Measurements from ENCODE around the gene ZNF236.

DNA sequence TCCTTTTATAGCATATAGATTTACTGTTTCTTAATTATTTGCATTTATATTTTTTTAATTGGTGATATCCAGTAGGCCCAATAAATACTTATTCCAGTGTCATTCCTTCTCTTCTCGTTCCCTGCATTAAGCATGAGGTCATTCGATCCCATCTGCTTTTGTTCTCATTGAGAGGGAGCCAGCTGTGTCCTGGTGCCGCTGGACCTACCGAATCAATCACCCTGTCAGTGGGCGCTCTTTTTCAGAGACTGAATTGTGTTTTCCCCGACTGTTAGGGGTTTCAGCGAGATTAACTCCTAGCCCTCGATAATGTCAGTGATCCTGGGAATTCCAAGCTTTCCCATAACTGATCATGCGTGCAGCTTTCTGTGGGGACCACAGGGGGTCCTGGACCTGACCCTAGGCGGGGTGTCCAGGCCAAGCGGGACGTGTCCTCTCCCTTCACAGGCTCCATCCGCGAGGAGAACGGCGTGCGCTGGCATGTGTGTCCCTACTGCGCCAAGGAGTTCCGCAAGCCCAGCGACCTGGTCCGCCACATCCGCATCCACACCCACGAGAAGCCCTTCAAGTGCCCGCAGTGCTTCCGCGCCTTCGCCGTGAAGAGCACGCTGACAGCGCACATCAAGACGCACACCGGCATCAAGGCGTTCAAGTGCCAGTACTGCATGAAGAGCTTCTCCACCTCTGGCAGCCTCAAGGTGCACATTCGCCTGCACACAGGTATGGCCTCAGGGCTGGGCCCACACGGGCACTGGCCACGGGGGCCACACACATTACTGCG is 72.4 kb downstream of the ZNF236 start:
- TF ChIP-seq, protein P1, sequence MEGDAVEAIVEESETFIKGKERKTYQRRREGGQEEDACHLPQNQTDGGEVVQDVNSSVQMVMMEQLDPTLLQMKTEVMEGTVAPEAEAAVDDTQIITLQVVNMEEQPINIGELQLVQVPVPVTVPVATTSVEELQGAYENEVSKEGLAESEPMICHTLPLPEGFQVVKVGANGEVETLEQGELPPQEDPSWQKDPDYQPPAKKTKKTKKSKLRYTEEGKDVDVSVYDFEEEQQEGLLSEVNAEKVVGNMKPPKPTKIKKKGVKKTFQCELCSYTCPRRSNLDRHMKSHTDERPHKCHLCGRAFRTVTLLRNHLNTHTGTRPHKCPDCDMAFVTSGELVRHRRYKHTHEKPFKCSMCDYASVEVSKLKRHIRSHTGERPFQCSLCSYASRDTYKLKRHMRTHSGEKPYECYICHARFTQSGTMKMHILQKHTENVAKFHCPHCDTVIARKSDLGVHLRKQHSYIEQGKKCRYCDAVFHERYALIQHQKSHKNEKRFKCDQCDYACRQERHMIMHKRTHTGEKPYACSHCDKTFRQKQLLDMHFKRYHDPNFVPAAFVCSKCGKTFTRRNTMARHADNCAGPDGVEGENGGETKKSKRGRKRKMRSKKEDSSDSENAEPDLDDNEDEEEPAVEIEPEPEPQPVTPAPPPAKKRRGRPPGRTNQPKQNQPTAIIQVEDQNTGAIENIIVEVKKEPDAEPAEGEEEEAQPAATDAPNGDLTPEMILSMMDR (conservative IDR thresholded peaks at IDR 0.05), result no peak
- TF ChIP-seq ZFX (IDR thresholded peaks at IDR 0.05), result no peak
